HUDEP-2 (cell line): Measurements from ENCODE around the gene JCHAIN.
"Not testable (repeated sequence)": the region's sequence is repeated elsewhere in the genome, so short reads cannot be mapped to it uniquely, and the experiment has no call there.

Experiments
- DNase-seq, 76 experiments: peaks; one replicate each; lab custom pipeline; 2025; ENCODE audit not compliant: unreplicated experiment in 76 of 76; lab: John Stamatoyannopoulos, UW

The JCHAIN gene

DNA sequence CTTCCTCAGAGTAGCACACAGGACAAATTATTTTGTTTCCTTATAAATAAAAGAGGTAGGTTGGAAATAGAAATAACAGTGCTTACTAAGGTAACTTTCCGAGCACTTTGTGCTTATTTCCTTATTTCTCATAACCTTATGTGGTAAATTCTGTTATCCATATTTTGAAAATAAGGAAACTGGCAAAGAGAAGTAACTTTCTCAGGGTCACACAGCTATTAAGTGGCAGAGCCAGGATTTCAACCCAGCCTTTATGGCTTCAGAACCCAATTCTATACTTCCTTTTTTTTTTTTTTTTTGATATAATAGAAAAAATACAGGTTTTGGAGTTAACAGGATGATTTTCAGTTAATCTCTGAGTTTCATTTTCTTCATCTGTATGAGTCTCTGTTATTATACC is 25.4 kb upstream of the JCHAIN start:
- DNase-seq, result no peak

DNA sequence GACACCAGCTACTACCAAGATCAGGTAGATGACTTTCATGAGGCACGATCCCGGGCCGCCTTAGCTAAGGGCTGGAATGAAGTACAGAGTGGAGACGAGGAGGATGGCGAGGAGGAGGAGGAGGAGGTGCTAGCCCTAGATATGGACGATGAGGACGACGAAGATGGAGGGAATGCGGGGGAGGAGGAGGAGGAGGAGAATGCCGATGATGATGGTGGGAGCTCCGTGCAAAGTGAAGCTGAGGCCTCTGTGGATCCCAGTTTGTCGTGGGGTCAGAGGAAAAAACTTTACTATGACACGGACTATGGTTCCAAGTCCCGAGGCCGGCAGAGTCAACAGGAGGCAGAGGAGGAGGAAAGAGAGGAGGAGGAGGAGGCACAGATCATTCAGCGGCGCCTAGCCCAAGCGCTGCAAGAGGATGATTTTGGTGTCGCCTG is 22.5 kb upstream of the JCHAIN start:
- DNase-seq, result peak in 21 of 76 experiments; percentile 2 to 41 (median 16)

DNA sequence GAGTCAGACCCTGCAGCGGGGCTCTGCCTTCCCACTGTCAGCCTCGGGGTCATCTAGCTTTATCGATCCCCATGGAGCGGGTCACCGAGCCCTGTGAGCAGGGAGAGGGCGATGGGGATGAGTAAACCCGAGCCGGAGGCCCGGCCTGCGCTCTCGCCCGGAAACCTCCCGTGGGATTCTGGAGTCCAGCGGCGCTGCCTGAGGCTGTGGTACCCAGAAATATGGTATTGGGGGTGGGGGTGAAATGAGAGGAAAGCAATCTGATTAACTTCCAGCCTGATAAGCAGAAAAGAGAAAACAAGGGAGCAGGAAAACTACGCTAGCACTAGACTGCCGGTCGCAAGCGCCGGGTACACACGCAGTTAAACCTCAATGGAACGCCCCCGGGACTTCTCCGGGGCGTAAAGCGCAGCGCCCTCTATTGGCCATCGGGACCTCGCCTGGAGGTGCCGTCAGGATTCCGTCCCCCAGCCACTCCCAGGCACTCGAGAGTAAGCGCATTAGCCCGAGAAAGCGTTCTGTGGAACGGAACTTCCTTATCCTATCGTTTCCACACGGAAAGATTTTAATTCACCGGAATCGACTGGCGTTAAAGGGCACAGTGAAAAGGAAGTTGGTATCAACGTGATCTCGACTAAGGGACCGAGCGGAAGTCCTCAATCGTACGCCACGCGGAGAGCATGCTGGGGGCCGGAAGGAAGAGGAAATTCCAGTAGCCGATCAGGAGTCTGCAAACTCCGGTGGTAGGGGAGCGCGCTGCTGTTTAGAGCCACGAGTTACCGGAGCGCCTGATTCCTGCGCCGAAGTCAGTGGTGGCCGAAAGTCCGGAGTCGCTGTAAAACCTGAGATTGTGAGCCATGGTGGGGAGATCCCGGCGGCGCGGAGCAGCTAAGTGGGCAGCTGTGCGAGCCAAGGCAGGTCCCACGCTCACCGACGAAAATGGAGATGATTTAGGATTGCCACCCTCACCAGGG is 21.8 kb upstream of the JCHAIN start, which contains the start of gene UTP3:
Gene UTP3 (plus strand): TSS at position 712 of the 974 bp plus-strand sequence. CDS start 146 bp downstream, at position 858.
- peak; percentile 71 to 98 (median 92) for DNase-seq

DNA sequence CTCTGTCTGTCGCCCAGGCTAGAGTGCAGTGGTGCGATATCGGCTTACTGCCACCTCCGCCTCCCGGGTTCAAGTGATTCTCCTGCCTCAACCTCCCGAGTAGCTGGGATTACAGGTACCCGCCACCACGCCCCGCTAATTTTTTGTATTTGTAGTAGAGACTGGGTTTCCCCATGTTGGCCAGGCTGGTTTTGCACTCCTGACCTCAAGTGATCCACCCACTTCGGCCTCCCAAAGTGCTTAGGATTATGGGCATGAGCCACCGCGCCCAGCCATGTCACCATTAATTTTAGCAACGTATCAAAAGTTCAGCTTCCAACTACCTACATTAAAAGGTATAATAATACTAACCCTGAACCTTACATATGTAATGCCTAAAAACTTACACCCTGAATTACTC is 21.1 kb upstream of the JCHAIN start:
- DNase-seq, result peak in 3 of 76 experiments; percentile 3 to 36 (median 33)

DNA sequence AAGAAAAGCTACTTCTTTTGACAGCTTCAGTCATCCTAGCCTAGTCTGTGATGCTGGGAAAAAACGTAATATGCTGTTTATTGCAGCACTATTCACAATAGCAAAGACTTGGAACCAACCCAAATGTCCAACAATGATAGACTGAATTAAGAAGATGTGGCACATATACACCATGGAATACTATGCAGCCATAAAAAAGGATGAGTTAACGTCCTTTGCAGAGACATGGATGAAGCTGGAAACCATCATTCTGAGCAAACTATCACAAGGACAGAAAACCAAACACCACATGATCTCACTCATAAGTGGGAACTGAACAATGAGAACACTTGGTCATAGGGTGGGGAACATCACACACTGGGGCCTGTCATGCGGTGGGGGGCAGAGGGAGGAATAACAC is 15.8 kb upstream of the JCHAIN start:
- DNase-seq, result not testable (repeated sequence)

- DNase-seq, result no peak
These were observed 15.4 kb upstream of the JCHAIN start for GRCh38 chr4:70681704-70682103.

DNA sequence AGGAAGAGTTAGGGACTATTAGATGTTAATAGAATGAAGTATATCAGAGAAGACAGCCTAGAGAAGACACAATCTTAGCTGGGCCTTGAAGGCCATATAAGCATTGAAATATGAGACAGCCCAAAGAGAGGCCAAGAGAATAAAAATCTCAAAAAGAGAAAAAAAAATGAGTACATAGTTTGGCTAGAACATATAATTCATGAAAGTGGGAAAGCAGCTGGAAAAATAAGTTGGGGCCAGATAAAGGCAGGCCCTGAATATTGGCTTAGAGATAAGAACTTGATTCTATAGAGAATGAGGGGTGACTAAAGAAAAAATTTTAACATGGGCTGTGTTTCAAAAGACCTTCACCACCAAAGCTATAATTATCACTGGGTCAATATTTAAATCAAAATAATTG is 14.6 kb upstream of the JCHAIN start:
- DNase-seq, result no peak

DNA sequence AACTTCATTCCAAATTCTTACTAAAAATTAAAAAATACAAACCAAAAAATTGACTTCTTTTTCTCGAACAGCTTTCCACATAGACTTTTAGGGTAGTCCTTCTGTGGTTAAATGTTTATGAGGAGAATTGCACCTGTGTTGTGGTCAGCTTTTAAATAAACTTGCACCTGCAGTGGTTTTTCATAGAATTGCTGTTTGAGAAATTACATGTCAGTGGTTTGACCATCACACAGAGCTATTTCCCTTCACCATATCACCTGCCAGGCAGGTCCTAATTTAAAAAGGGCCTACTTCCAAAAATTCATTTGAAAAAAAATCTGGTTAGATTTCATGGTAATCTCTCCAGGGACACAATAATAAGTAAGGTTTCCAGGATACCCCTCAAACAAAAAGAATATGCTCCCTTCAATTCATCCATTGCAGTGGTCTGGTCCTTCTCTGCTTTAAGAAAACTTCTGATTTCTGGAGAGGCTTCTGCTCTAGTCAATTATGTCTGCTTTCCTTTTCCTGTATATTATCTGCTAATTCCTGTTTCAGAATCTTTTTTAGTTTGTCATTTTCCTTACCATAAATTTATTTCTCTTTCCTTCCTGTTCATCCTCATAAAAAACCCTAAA is 12.2 kb upstream of the JCHAIN start:
- no peak for DNase-seq

GRCh38 chr4:70676554-70677090 is 10.3 kb upstream of the JCHAIN start:
- no peak for DNase-seq

- no peak for DNase-seq
These were observed 8.4 kb upstream of the JCHAIN start for GRCh38 chr4:70674731-70675130.

GRCh38 chr4:70674191-70674590 is 7.9 kb upstream of the JCHAIN start:
- no peak for DNase-seq

- no peak for DNase-seq
These were observed 4.8 kb upstream of the JCHAIN start for GRCh38 chr4:70671091-70671490.

DNA sequence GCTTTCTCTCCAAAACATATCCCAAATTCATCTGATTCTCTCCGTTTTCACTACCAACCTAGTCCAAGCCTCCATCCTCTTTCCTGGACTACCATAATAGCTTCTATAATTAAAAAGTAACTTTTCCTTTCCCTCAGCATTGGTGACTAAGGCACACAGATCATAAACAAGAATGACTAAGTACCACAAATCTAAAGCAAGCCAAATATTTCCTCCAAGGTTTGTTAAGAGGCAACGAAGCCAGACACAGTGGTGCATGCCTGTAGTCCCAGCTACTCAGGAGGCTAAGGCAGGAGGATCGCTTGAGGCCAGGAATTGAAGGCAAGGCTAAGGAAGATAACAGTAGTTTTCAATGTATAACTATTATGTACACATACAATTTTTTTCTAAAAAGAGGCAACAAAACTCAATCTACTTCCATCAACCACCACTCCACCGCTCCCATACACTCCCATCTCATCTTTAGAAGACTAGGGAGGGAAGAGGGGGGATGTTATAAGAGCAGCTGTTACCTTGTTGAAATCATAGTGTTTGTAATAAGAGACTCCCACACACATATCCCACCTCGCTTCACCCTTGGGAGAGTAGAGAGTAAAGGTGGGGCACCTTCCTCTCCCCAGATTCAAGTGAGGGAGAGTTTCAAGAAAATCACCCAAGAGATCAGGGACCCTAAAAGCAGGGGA is 4.2 kb upstream of the JCHAIN start:
- DNase-seq, result no peak

- DNase-seq, result no peak
These were observed 1.6 kb upstream of the JCHAIN start for GRCh38 chr4:70667740-70668535.

DNA sequence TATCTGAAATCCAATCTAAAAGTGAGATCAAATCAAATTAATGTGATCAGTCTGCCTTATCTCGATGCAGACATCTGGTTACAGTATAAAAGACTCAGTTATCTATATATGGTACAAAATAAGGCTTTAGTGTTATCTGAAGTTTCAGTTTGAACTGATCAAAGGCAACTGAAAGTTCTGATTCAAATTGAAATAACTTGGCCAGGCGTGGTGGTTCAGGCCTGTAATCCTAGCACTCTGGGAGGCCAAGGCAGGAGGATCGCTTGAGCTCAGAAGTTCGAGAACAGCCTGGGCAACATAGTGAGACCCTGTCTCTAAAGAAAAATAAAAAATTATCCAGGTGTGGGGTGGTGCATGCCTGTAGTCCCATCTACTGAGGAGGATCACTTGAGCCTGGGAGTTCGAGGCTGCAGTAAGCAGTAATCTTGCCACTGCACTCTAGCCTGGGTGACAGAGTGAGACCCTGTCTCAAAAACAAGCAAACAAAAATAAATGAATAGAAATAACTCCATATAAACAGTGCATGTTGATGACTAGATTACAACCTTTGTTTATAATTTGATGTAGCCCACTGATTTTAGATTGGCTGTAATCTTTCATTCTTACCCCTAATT is 4.9 kb downstream of the JCHAIN start:
- DNase-seq, result not testable (repeated sequence)

GRCh38 chr4:70660106-70660505 is 6.2 kb downstream of the JCHAIN start:
- DNase-seq, result no peak

DNA sequence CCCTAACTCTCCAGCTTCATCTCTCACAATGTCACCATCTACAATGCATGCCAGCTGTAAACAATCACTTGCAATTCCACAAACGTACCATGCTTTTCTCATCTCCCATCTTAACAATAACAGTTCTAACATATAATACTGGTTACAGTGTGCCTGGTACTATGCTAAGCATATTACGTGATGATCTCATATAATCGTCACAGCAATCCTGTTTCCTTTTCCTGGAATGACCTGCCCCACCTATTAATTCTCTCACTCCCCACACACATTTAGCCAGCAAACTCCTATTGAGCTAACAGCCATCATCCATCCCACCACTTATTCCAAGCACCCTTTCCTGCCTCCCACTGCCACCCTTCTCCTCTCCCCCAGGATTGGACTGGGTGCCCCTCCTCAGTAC is 7.9 kb downstream of the JCHAIN start:
- no peak for DNase-seq

- DNase-seq, result no peak
These were observed 9.0 kb downstream of the JCHAIN start for GRCh38 chr4:70657326-70657725.

DNA sequence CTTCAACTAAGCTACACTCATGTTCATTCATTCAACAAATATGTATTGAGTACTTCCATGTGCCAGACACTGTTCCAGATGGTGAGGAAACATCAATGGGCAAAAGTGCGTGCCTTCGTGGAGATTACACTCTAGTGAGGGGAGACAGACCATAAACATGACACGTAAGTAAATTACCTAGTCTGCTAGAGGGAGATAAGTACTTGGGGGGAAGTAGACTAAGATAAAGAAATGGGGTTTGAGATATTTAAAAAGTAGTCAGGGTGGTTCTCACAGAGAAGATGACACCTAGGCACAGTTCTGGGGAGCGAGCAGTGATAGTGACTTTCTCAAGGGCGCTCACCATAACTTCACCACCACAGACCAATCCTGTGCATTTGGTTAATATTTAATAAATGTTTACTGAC is 11.7 kb downstream of the JCHAIN start:
- peak in 16 of 76 experiments; percentile 0 to 52 (median 9) for DNase-seq
